ENCODE data around the gene ZNF284.

ZNF284 gene

DNA sequence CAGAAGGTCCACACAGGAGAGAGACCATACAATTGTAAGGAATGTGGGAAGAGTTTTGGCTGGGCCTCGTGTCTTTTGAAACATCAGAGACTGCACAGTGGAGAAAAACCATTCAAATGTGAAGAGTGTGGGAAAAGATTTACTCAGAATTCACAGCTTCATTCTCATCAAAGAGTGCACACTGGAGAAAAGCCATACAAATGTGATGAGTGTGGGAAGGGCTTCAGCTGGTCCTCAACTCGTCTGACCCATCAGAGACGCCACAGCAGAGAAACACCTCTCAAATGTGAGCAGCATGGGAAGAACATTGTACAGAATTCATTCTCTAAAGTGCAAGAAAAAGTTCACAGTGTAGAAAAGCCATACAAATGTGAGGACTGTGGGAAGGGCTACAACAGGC lies 35.8 kb downstream of the ZNF284 start:
- Histone ChIP-seq H2AFZ (no peak overlapping the region), H3K9me3 (ENCODE audit: control insufficient read depth, low read length) (no peaks in the 10 kb centered on the region), H3K4me2 (ENCODE audit: low read length) (no peak overlapping the region), H3K27ac (no peak overlapping the region), H3K27me3 (ENCODE audit: control insufficient read depth, insufficient read depth, low read length) (no peaks in the 10 kb centered on the region), H3K36me3 (ENCODE audit: control insufficient read depth, insufficient read depth, low read length) (peaks cover 8% of the 10 kb centered on the region), H3K9ac (no peak overlapping the region), H3K4me3 (ENCODE audit: low read depth, low read length) (no peak overlapping the region), H3K79me2 (no peaks in the 10 kb centered on the region), H3K4me1 (no peaks in the 10 kb centered on the region)
- TF ChIP-seq, protein P1, sequence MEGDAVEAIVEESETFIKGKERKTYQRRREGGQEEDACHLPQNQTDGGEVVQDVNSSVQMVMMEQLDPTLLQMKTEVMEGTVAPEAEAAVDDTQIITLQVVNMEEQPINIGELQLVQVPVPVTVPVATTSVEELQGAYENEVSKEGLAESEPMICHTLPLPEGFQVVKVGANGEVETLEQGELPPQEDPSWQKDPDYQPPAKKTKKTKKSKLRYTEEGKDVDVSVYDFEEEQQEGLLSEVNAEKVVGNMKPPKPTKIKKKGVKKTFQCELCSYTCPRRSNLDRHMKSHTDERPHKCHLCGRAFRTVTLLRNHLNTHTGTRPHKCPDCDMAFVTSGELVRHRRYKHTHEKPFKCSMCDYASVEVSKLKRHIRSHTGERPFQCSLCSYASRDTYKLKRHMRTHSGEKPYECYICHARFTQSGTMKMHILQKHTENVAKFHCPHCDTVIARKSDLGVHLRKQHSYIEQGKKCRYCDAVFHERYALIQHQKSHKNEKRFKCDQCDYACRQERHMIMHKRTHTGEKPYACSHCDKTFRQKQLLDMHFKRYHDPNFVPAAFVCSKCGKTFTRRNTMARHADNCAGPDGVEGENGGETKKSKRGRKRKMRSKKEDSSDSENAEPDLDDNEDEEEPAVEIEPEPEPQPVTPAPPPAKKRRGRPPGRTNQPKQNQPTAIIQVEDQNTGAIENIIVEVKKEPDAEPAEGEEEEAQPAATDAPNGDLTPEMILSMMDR (IDR thresholded peaks at IDR 0.05), result no peak

DNA sequence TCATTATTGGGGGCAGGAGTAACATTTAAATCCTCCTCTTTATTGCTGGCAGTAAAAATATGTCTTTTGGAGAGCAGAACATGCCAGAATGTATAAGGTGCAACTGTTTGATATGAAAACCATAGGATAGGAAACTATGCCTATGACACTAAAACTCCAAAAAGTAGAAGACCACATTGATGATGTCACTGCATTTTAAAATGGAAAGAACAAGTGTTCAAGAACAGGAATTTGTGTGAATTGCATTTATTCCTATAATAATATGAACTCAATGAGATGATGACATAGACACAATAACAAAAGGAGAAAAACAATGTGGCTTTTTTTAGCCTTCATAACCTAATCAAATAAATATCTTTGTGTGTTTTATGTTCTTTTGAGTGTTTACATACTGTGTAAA lies 37.5 kb downstream of the ZNF284 start:
- no peaks in the 10 kb centered on the region for H3K27me3 ChIP-seq (ENCODE audit: control insufficient read depth, insufficient read depth, low read length)
- H3K27ac ChIP-seq, result no peak overlapping the region
- no peaks in the 10 kb centered on the region for H3K4me1 ChIP-seq
- H3K4me2 ChIP-seq (ENCODE audit: low read length), result no peak overlapping the region
- peaks cover 3% of the 10 kb centered on the region for H3K79me2 ChIP-seq
- H3K9me3 ChIP-seq (ENCODE audit: control insufficient read depth, low read length), result no peaks in the 10 kb centered on the region
- peaks cover 8% of the 10 kb centered on the region for H3K36me3 ChIP-seq (ENCODE audit: control insufficient read depth, insufficient read depth, low read length)
- no peak overlapping the region for H2AFZ ChIP-seq
- TF ChIP-seq, protein P1 (IDR thresholded peaks at IDR 0.05), result no peak
- H3K4me3 ChIP-seq (ENCODE audit: low read depth, low read length), result no peak overlapping the region
- H3K9ac ChIP-seq, result no peak overlapping the region

GRCh38 chr19:44111910-44112463 lies 40.0 kb downstream of the ZNF284 start:
- TF ChIP-seq, protein P1 (IDR thresholded peaks at IDR 0.05), result no peak
- Histone ChIP-seq H3K27me3 (ENCODE audit: control insufficient read depth, insufficient read depth, low read length) (no peaks in the 10 kb centered on the region), H3K79me2 (peaks cover 3% of the 10 kb centered on the region), H2AFZ (peak overlapping the region; percentile 90), H3K4me3 (ENCODE audit: low read depth, low read length) (peak overlapping the region; percentile 84), H3K4me1 (no peaks in the 10 kb centered on the region), H3K27ac (no peak overlapping the region), H3K4me2 (ENCODE audit: low read length) (peak overlapping the region; percentile 35), H3K36me3 (ENCODE audit: control insufficient read depth, insufficient read depth, low read length) (no peaks in the 10 kb centered on the region), H3K9me3 (ENCODE audit: control insufficient read depth, low read length) (no peaks in the 10 kb centered on the region), H3K9ac (no peak overlapping the region)

- H3K27ac ChIP-seq, result peak overlapping the region; percentile 52
- H2AFZ ChIP-seq, result peak overlapping the region; percentile 90
- TF ChIP-seq, protein P1 (IDR thresholded peaks at IDR 0.05), result no peak
- no peaks in the 10 kb centered on the region for H3K36me3 ChIP-seq (ENCODE audit: control insufficient read depth, insufficient read depth, low read length)
- H3K9ac ChIP-seq, result no peak overlapping the region
- peaks cover 3% of the 10 kb centered on the region for H3K79me2 ChIP-seq
- no peaks in the 10 kb centered on the region for H3K27me3 ChIP-seq (ENCODE audit: control insufficient read depth, insufficient read depth, low read length)
- H3K4me3 ChIP-seq (ENCODE audit: low read depth, low read length), result peak overlapping the region; percentile 84
- no peaks in the 10 kb centered on the region for H3K4me1 ChIP-seq
- H3K9me3 ChIP-seq (ENCODE audit: control insufficient read depth, low read length), result no peaks in the 10 kb centered on the region
- peak overlapping the region; percentile 35 for H3K4me2 ChIP-seq (ENCODE audit: low read length)
Observed at GRCh38 chr19:44112802-44113137, 40.8 kb downstream of the ZNF284 start.

DNA sequence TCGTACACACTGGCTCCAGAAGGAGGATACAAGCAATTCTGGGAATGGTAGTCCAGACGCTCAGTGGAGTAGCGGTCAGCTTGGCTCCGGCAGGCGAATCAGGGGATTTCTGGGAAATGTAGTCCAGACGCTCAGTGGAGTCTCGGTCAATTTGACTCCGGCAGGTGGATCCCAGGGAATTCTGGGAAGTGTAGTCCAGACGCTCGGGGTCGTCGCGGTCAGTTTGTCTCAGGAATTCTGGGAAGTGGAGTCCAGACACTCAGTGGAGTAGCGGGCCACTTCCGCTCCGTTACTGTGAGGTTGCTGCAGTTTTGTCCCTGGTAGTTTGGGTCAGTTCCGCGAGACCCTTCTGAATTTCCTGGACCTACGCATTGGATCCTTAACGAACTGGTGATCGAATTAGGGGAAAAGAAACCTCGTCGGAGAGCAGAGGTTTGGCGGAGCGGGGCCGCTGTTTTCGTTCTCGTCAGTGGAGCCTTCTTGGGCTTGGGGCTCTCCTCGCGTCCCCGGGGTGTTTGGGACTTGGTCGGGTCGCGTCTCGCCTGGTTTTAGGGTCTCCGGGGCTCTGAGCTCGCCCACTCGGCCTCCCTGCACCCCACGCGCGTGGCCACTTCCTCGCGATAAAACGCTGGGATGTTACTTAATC lies 41.3 kb downstream of the ZNF284 start, which contains the start of gene ZNF225:
ZNF225 (plus strand) TSS at position 262 of the 646 bp plus-strand sequence. CDS start 2,429 bp downstream, outside the sequence.
- Histone ChIP-seq H3K4me3 (ENCODE audit: low read depth, low read length) (peak within 1 kb of the TSS; percentile 84), H3K36me3 (ENCODE audit: control insufficient read depth, insufficient read depth, low read length) (no peaks in the 10 kb centered on the region), H3K4me2 (ENCODE audit: low read length) (peak within 1 kb of the TSS; percentile 70), H3K9ac (peak within 1 kb of the TSS; percentile 35), H3K27ac (peak within 1 kb of the TSS; percentile 52), H2AFZ (peak within 1 kb of the TSS; percentile 90), H3K79me2 (peaks cover 3% of the 10 kb centered on the region), H3K27me3 (ENCODE audit: control insufficient read depth, insufficient read depth, low read length) (no peaks in the 10 kb centered on the region), H3K4me1 (no peaks in the 10 kb centered on the region), H3K9me3 (ENCODE audit: control insufficient read depth, low read length) (no peaks in the 10 kb centered on the region)
- TF ChIP-seq, protein P1 (IDR thresholded peaks at IDR 0.05), result no peak
